Calu3 (cell line): ENCODE measurements around the gene MAP2K7. TPM values are rescaled to one million over a fixed set of nuclear protein-coding genes. Genes with fewer than 3 reads are reported as not detected.
A peak's percentile ranks its signal among the peaks of the same experiment; 100 is the strongest.

ENCODE experiments used
- BruUV-seq: library from RNA; stranded (reverse); fragments of 400-500 nt; replicated peaks from 2 replicates; lab custom pipeline; 2021; lab: Mats Ljungman, UMichigan
- CTCF ChIA-PET: fragments of 300-600 bp; sonication (Branson Sonifier 250); formaldehyde crosslinking; loops from one replicate; lab custom pipeline; 2022; ENCODE audit warnings: antibody characterized with exemption; lab: Charles Lee
- DNase-seq: peaks from one replicate; pipeline ENCODE4 v3.0.0; 2022
- H3K27ac Mint-ChIP-seq: one replicate; pipeline ENCODE4 v1.8.0; 2022; ENCODE audit warnings: mixed read lengths; ENCODE audit not compliant: unreplicated experiment
- H3K27me3 Mint-ChIP-seq: one replicate; pipeline ENCODE4 v1.8.0; 2022; ENCODE audit warnings: mixed read lengths; ENCODE audit not compliant: unreplicated experiment
- H3K36me3 Mint-ChIP-seq: one replicate; pipeline ENCODE4 v1.8.0; 2022; ENCODE audit warnings: mild to moderate bottlenecking, moderate library complexity, mixed read lengths; ENCODE audit not compliant: insufficient read depth, unreplicated experiment
- H3K4me1 Mint-ChIP-seq: one replicate; pipeline ENCODE4 v1.8.0; 2022; ENCODE audit warnings: mild to moderate bottlenecking, low read depth, mixed read lengths; ENCODE audit not compliant: unreplicated experiment
- H3K4me3 Mint-ChIP-seq: one replicate; pipeline ENCODE4 v1.8.0; 2022; ENCODE audit warnings: mild to moderate bottlenecking, low read depth, moderate library complexity, mixed read lengths; ENCODE audit not compliant: unreplicated experiment
- H3K9me3 Mint-ChIP-seq: one replicate; pipeline ENCODE4 v1.8.0; 2022; ENCODE audit warnings: low read depth, mixed read lengths; ENCODE audit not compliant: unreplicated experiment
- CTCF ChIP-seq: fragments of 200-600 bp; IDR thresholded peaks from one replicate; pipeline ENCODE4 v1.8.0; 2022; ENCODE audit warnings: antibody characterized with exemption; ENCODE audit not compliant: unreplicated experiment
- intact Hi-C: fragments of 100-400 bp; cut with micrococcal nuclease; formaldehyde crosslinking; loops from one replicate; pipeline ENCODE4 v1.10.0; 2022; ENCODE audit not compliant: unreplicated experiment
- total RNA-seq: library from RNA; stranded (reverse); gene quantifications from 2 replicates; pipeline ENCODE4 v1.2.3, GENCODE V29; 2022

The MAP2K7 gene
- total RNA-seq, 1 experiment from 2014 or later = 28.0 TPM

DNA sequence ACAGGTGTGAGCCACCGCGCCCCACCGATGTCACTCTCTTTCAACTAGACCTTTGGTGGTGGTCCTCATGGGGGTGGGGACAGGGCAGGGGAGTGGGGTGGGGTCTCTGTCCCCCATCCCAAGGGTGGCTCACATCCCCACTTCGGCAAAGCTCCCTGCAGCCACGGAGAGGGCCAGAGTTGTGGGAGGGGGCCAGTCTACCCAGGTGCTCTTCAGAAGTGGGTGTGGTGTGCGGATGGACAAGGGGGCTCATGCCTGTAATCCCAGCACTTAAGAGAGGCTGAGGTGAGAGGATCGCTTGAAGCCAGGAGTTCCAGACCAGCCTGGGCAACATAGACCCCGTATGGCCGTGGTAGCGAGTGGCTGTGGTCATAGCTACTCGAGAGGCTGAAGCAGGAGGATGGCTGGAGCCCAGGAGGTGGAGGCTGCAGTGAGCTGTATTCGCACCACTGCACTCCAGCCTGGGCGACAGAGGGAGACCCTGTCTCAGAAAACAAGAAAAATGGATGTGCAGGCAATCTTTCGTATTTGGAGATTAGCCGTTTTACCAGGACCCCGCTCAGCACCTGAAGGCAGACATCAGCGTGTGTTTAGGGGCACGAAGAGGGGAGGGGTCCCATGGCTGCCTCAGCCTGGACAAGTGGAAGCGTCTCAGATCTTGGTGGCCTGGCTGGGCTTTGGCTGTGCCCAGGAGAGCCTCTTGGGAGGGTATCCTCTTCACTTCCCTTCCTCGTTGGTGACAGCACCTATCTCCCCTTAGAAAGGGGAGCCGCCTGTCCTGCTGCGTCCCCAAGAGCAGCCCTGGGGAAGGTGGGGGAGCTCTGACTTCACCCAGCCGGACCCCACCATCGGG, 11.8 kb downstream of the MAP2K7 start:
- no peak for DNase-seq
- H3K4me3 Mint-ChIP-seq = peak overlapping the region; percentile 65
- no peaks in the 10 kb centered on the region for H3K27me3 Mint-ChIP-seq
- CTCF ChIA-PET = no interaction called here
- BruUV-seq = no TSS peak
- peaks cover 41% of the 10 kb centered on the region for H3K36me3 Mint-ChIP-seq
- no peaks in the 10 kb centered on the region for H3K9me3 Mint-ChIP-seq
- H3K4me1 Mint-ChIP-seq = peaks cover 8% of the 10 kb centered on the region
- intact Hi-C loops = no loop called here
- TF ChIP-seq CTCF = no peak
- no peak overlapping the region for H3K27ac Mint-ChIP-seq

- no peak for TF ChIP-seq CTCF
- Mint-ChIP-seq H3K27ac (no peak overlapping the region), H3K9me3 (no peaks in the 10 kb centered on the region), H3K4me1 (peaks cover 8% of the 10 kb centered on the region), H3K4me3 (peak overlapping the region; percentile 65), H3K27me3 (no peaks in the 10 kb centered on the region), H3K36me3 (peaks cover 48% of the 10 kb centered on the region)
- DNase-seq = peak; percentile 30
- intact Hi-C loops = no loop called here
- BruUV-seq = no TSS peak
- CTCF ChIA-PET = no interaction called here
Observed at GRCh38 chr19:7916103-7916954, 12.7 kb downstream of the MAP2K7 start.

DNA sequence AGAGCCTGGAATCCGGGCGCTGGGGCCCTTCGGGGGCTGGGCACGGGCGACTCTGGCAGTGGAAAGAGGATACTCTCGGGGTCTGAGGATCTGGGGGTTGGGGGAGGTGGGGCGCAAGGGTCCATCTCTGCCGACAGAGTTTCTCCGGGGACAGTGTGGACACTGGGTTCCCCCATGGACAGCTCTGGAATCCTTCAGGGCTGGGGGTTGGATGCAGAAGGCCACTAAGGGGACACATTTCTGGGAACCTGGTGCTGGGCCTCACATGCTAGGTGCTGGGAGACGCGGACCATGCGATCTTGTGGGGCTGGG, 13.2 kb downstream of the MAP2K7 start:
- H3K9me3 Mint-ChIP-seq = no peaks in the 10 kb centered on the region
- no peak for DNase-seq
- no peaks in the 10 kb centered on the region for H3K27me3 Mint-ChIP-seq
- CTCF ChIA-PET = no interaction called here
- no peak for TF ChIP-seq CTCF
- peaks cover 8% of the 10 kb centered on the region for H3K4me1 Mint-ChIP-seq
- peak overlapping the region; percentile 65 for H3K4me3 Mint-ChIP-seq
- no TSS peak for BruUV-seq
- peaks cover 46% of the 10 kb centered on the region for H3K36me3 Mint-ChIP-seq
- H3K27ac Mint-ChIP-seq = no peak overlapping the region
- intact Hi-C loops = no loop called here

GRCh38 chr19:7917267-7918061, 13.8 kb downstream of the MAP2K7 start:
- Mint-ChIP-seq H3K27ac (no peak overlapping the region), H3K36me3 (peaks cover 41% of the 10 kb centered on the region), H3K4me3 (peak overlapping the region; percentile 65), H3K27me3 (no peaks in the 10 kb centered on the region), H3K9me3 (no peaks in the 10 kb centered on the region), H3K4me1 (peaks cover 8% of the 10 kb centered on the region)
- peak; percentile 62 for TF ChIP-seq CTCF
- intact Hi-C loops = no loop called here
- peak; percentile 62 for DNase-seq
- no TSS peak for BruUV-seq
- CTCF ChIA-PET = interaction anchor here (0.7 kb wide), 1 partner anchor 26 kb away, joined by 4 read pairs; the partner anchor contains the start of gene TIMM44
